GM12878 (cell line): Measurements from ENCODE around the gene LST1. TPM values are rescaled to one million over a fixed set of nuclear protein-coding genes. Genes with fewer than 3 reads are reported as not detected.

ENCODE experiments used
- ATAC-seq: fragments of 200-7000 bp; cut with Tn5 transposase; 3 replicates; pipeline ENCODE4 v1.9.1; 2020; ENCODE audit warnings: mild to moderate bottlenecking, moderate library complexity
- BruUV-seq: library from RNA; stranded (reverse); fragments of 400-500 nt; replicated peaks from 2 replicates; lab custom pipeline; 2021; lab: Mats Ljungman, UMichigan
- CTCF ChIA-PET: fragments of 300-600 bp; sonication (Branson Sonifier 250); formaldehyde crosslinking; extraction: SDS; loops from one replicate; lab custom pipeline; 2021; ENCODE audit warnings: inconsistent platforms; lab: Yijun Ruan, JAX
- POLR2A ChIA-PET: fragments of 350-600 bp; formaldehyde crosslinking; extraction: SDS; loops from one replicate; lab custom pipeline; 2021; ENCODE audit warnings: inconsistent platforms; lab: Charles Lee
- RAD21 ChIA-PET: fragments of 300-600 bp; sonication (Branson Sonifier 250); formaldehyde crosslinking; loops from one replicate; lab custom pipeline; 2023; ENCODE audit warnings: antibody characterized with exemption; ENCODE audit not compliant: unreplicated experiment; lab: Charles Lee
- SMC1A ChIA-PET: fragments of 300-600 bp; sonication (Branson Sonifier 250); formaldehyde crosslinking; loops from one replicate; lab custom pipeline; 2023; ENCODE audit not compliant: unreplicated experiment, uncharacterized antibody; lab: Charles Lee
- DNase-seq: peaks from one replicate; pipeline ENCODE4 v3.0.0-alpha.2; 2011; ENCODE audit warnings: low read depth, low spot score
- FAIRE-seq: peaks from 3 replicates; lab custom pipeline; 2011; peaks lifted over from hg19 to GRCh38; lab: Jason Lieb, UNC
- H2AFZ ChIP-seq: 2 replicates; pipeline ENCODE4 v1.6.0; 2011; ENCODE audit warnings: low read depth, low read length, control low read depth; ENCODE audit not compliant: control insufficient read depth
- H3K27ac ChIP-seq: 2 replicates; pipeline ENCODE4 v1.5.1; 2011; ENCODE audit warnings: control low read depth; ENCODE audit not compliant: control insufficient read depth, insufficient read depth
- H3K27me3 ChIP-seq, 2 experiments: replicated peaks in 1 of 2; 2 replicates each; pipeline versions ENCODE4 v1.6.0 to v1.6.1; 2011; ENCODE audit warnings: low read length in 1 of 2; ENCODE audit not compliant: control insufficient read depth in 2 of 2, insufficient read depth in 2 of 2
- H3K36me3 ChIP-seq, 2 experiments: 2 replicates each; pipeline ENCODE4 v1.5.1; 2011; ENCODE audit warnings: low read length in 1 of 2; ENCODE audit not compliant: control insufficient read depth in 2 of 2, insufficient read depth in 2 of 2
- H3K4me1 ChIP-seq: 2 replicates; pipeline ENCODE4 v1.6.1; 2011; ENCODE audit warnings: mild to moderate bottlenecking, low read length, moderate library complexity, mixed read lengths; ENCODE audit not compliant: control insufficient read depth, insufficient read depth
- H3K4me2 ChIP-seq: 2 replicates; pipeline ENCODE4 v1.6.0; 2011; ENCODE audit warnings: control low read depth; ENCODE audit not compliant: control insufficient read depth, insufficient read depth
- H3K4me3 ChIP-seq: fragments of 200-600 bp; sonication (generic); 2 replicates; pipeline ENCODE4 v1.5.1; 2016
- H3K79me2 ChIP-seq: 2 replicates; pipeline ENCODE4 v1.6.0; 2011; ENCODE audit warnings: low read length; ENCODE audit not compliant: control insufficient read depth, insufficient read depth
- H3K9ac ChIP-seq: 2 replicates; pipeline ENCODE4 v1.8.0; 2011; ENCODE audit warnings: low read length, control low read depth, mixed read lengths; ENCODE audit not compliant: control insufficient read depth, insufficient read depth
- H3K9me3 ChIP-seq: replicated peaks from 3 replicates; pipeline ENCODE4 v1.5.1; 2011; ENCODE audit warnings: mild to moderate bottlenecking, low read length; ENCODE audit not compliant: control insufficient read depth, insufficient read depth
- H4K20me1 ChIP-seq: 2 replicates; pipeline ENCODE4 v1.6.0; 2011; ENCODE audit not compliant: control insufficient read depth, insufficient read depth
- ATF2 ChIP-seq: IDR thresholded peaks from 2 replicates; pipeline ENCODE4 v1.6.1; 2012; ENCODE audit warnings: low read length, inconsistent platforms
- CBFB ChIP-seq: IDR thresholded peaks from 2 replicates; pipeline ENCODE4 v1.6.1; 2016; ENCODE audit warnings: antibody characterized with exemption, low read depth
- CREB1 ChIP-seq: IDR thresholded peaks from 2 replicates; pipeline ENCODE4 v1.6.1; 2012; ENCODE audit warnings: low read depth, mild to moderate bottlenecking, inconsistent platforms
- FOXK2 ChIP-seq: fragments of 450-650 bp; IDR thresholded peaks from 2 replicates; pipeline ENCODE4 v1.6.1; 2017; ENCODE audit warnings: mild to moderate bottlenecking, moderate library complexity
- HCFC1 ChIP-seq: fragments of 150-350 bp; IDR thresholded peaks from 2 replicates; pipeline ENCODE4 v1.6.1; 2014; ENCODE audit warnings: low read length
- IKZF2 ChIP-seq, 2 experiments: fragments of 450-650 bp; IDR thresholded peaks; 2 replicates each; pipeline ENCODE4 v1.6.1; 2017; ENCODE audit warnings: mild to moderate bottlenecking in 2 of 2, moderate library complexity in 2 of 2
- POLR2AphosphoS5 ChIP-seq: IDR thresholded peaks from 2 replicates; pipeline ENCODE4 v1.6.1; 2011; ENCODE audit warnings: mild to moderate bottlenecking, low read length, inconsistent platforms
- SIN3A ChIP-seq: IDR thresholded peaks from 2 replicates; pipeline ENCODE4 v1.6.1; 2012; ENCODE audit warnings: low read depth, low read length, improper control_type of control experiment
- SMAD5 ChIP-seq: IDR thresholded peaks from 2 replicates; pipeline ENCODE4 v1.6.1; 2016; ENCODE audit warnings: antibody characterized with exemption, low read depth
- ZNF592 ChIP-seq: fragments of 450-650 bp; IDR thresholded peaks from 2 replicates; pipeline ENCODE4 v1.6.1; 2017; ENCODE audit warnings: mild to moderate bottlenecking, moderate library complexity
- WGBS: methylation state at CpG from one replicate; pipeline ENCODE4 v1.1.6; 2016; ENCODE audit warnings: low lambda C conversion rate; ENCODE audit not compliant: insufficient replicate concordance, insufficient coverage; ENCODE audit errors: missing lambda C conversion rate; 5-methylcytosine and 5-hydroxymethylcytosine counted together
- in situ Hi-C: fragments of 300-500 bp; cut with MboI; formaldehyde crosslinking; loops from 9 replicates; pipeline ENCODE4 v1.14.3; 2018; ENCODE audit warnings: mixed read lengths
- intact Hi-C: fragments of 100-400 bp; cut with micrococcal nuclease; formaldehyde crosslinking; loops from one replicate; pipeline ENCODE4 v1.14.2; 2022; ENCODE audit not compliant: unreplicated experiment
- polyA plus RNA-seq, 11 experiments: library from polyadenylated mRNA; depleted of rRNA in 4 of 11; unstranded in 6 of 11; stranded (reverse) in 5 of 11; fragments of >200 nt; fragmentation: Nextera tagmentation in 4 of 11; fragmentation: Illumina TruSeq in 1 of 11; extraction: Ambion mirVana in 4 of 11; extraction: Trizol in 1 of 11; gene quantifications; 1 replicate in 1 of 11; 2 replicates in 10 of 11; pipeline versions ENCODE4 v1.2.1 to v1.2.3, GENCODE V29; 2011 to 2016; ENCODE audit warnings: inconsistent platforms in 2 of 11, missing spikeins in 2 of 11, low read depth in 1 of 11
- total RNA-seq, 4 experiments: library from RNA; depleted of rRNA in 3 of 4; stranded (reverse); fragments of >200 nt in 3 of 4; fragmentation: Illumina TruSeq in 1 of 4; extraction: Trizol in 1 of 4; gene quantifications; 2 replicates each; pipeline versions ENCODE4 v1.2.1 to v1.2.3, GENCODE V29; 2013 to 2021
- TF ChIP-seq, protein P1 (sequence below): fragments of 450-650 bp; IDR thresholded peaks from 2 replicates; pipeline ENCODE4 v1.6.1; 2016; ENCODE audit warnings: mild to moderate bottlenecking
- TF ChIP-seq, protein P2 (sequence below): fragments of 150-350 bp; IDR thresholded peaks from 2 replicates; pipeline ENCODE4 v1.6.1; 2016; ENCODE audit warnings: low read depth, low read length
- TF ChIP-seq, protein P3 (sequence below): fragments of 450-650 bp; IDR thresholded peaks from 2 replicates; pipeline ENCODE4 v1.6.1; 2014; ENCODE audit warnings: mild to moderate bottlenecking

The LST1 gene
- total and polyA plus RNA-seq, 10 of the 15 experiments (the other 5 are each of a cell fraction or from before 2014, with no cell fraction given) = 4.1 to 35.5 (median 16.4) TPM

- Histone ChIP-seq H3K4me2 (peak overlapping the region; percentile 70), H3K9ac (peak overlapping the region; percentile 58; the same call in 1 of the 2 replicates), H3K9me3 (no peaks in the 10 kb centered on the region), H3K79me2 (peaks cover 14% of the 10 kb centered on the region), H3K4me3 (peak overlapping the region; percentile 68), H2AFZ (no peak overlapping the region), H3K36me3 (no peaks in the 10 kb centered on the region; a peak in 1 of 4 replicates), H3K27me3 (no peaks in the 10 kb centered on the region), H4K20me1 (no peaks in the 10 kb centered on the region), H3K4me1 (peaks cover 23% of the 10 kb centered on the region; the same call in 1 of the 2 replicates), H3K27ac (0 out of 2 replicates have a peak overlapping the region, but pooled peaks have one; percentile 5)
- 93% methylated on average over 2 of the region's 2 CpGs for WGBS
- ATAC-seq = no peak
- no peak for DNase-seq
- SMC1A ChIA-PET = interaction anchor here (0.8 to 34.7 kb wide), 9 partner anchors 10 to 283 kb away, joined by 3 to 1989 read pairs (median 4); partner anchors contain the start of genes AIF1, BAG6, LST1 and LTA
- intact Hi-C loops = loop anchor here (10.0 kb wide), 1 partner anchor 356 kb away; the partner anchor contains the start of gene ZBTB12
- no peak for TF ChIP-seq ZNF592
- TF ChIP-seq SIN3A = no peak
- no peak for TF ChIP-seq IKZF2 (IDR thresholded peaks at IDR 0.05)
- TF ChIP-seq SMAD5 = no peak
- no peak for TF ChIP-seq POLR2AphosphoS5
- TF ChIP-seq, protein P1, sequence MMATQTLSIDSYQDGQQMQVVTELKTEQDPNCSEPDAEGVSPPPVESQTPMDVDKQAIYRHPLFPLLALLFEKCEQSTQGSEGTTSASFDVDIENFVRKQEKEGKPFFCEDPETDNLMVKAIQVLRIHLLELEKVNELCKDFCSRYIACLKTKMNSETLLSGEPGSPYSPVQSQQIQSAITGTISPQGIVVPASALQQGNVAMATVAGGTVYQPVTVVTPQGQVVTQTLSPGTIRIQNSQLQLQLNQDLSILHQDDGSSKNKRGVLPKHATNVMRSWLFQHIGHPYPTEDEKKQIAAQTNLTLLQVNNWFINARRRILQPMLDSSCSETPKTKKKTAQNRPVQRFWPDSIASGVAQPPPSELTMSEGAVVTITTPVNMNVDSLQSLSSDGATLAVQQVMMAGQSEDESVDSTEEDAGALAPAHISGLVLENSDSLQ = no peak
- no peak for TF ChIP-seq CBFB
- TF ChIP-seq, protein P2, sequence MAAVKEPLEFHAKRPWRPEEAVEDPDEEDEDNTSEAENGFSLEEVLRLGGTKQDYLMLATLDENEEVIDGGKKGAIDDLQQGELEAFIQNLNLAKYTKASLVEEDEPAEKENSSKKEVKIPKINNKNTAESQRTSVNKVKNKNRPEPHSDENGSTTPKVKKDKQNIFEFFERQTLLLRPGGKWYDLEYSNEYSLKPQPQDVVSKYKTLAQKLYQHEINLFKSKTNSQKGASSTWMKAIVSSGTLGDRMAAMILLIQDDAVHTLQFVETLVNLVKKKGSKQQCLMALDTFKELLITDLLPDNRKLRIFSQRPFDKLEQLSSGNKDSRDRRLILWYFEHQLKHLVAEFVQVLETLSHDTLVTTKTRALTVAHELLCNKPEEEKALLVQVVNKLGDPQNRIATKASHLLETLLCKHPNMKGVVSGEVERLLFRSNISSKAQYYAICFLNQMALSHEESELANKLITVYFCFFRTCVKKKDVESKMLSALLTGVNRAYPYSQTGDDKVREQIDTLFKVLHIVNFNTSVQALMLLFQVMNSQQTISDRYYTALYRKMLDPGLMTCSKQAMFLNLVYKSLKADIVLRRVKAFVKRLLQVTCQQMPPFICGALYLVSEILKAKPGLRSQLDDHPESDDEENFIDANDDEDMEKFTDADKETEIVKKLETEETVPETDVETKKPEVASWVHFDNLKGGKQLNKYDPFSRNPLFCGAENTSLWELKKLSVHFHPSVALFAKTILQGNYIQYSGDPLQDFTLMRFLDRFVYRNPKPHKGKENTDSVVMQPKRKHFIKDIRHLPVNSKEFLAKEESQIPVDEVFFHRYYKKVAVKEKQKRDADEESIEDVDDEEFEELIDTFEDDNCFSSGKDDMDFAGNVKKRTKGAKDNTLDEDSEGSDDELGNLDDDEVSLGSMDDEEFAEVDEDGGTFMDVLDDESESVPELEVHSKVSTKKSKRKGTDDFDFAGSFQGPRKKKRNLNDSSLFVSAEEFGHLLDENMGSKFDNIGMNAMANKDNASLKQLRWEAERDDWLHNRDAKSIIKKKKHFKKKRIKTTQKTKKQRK = no peak
- no peak for TF ChIP-seq FOXK2
- TF ChIP-seq HCFC1 = no peak
- TF ChIP-seq, protein P3, sequence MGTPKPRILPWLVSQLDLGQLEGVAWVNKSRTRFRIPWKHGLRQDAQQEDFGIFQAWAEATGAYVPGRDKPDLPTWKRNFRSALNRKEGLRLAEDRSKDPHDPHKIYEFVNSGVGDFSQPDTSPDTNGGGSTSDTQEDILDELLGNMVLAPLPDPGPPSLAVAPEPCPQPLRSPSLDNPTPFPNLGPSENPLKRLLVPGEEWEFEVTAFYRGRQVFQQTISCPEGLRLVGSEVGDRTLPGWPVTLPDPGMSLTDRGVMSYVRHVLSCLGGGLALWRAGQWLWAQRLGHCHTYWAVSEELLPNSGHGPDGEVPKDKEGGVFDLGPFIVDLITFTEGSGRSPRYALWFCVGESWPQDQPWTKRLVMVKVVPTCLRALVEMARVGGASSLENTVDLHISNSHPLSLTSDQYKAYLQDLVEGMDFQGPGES = no peak
- no peak for TF ChIP-seq ATF2
- no peak for TF ChIP-seq CREB1
- RAD21 ChIA-PET = interaction anchor here (0.7 to 16.9 kb wide), 8 partner anchors 11 to 282 kb away, joined by 3 to 668 read pairs (median 18); partner anchors contain the start of genes ABHD16A, LSM2, LST1 and LTB
- POLR2A ChIA-PET = interaction anchor here (0.6 to 8.5 kb wide), 10 partner anchors 8 to 187 kb away, joined by 3 to 164 read pairs (median 6); partner anchors contain the start of genes LST1, LTA, LTB and NCR3
- CTCF ChIA-PET = interaction anchor here (0.7 to 34.8 kb wide), 11 partner anchors 9 to 190 kb away, joined by 3 to 2098 read pairs (median 4); partner anchors contain the start of genes LST1, LTB, NCR3 and TNF
- in situ Hi-C loops = loop anchor here (5.0 to 10.0 kb wide), 2 partner anchors 49 to 286 kb away; no protein-coding TSS in a partner anchor
- no peak for FAIRE-seq
- no TSS peak for BruUV-seq
Observed at GRCh38 chr6:31548544-31548873, 37.6 kb upstream of the LST1 start.
